ENCODE results near the gene RILPL2.
"Not testable (repeated sequence)": the region's sequence is repeated elsewhere in the genome, so short reads cannot be mapped to it uniquely, and the experiment has no call there.

Gene RILPL2, protein sequence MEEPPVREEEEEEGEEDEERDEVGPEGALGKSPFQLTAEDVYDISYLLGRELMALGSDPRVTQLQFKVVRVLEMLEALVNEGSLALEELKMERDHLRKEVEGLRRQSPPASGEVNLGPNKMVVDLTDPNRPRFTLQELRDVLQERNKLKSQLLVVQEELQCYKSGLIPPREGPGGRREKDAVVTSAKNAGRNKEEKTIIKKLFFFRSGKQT

DNA sequence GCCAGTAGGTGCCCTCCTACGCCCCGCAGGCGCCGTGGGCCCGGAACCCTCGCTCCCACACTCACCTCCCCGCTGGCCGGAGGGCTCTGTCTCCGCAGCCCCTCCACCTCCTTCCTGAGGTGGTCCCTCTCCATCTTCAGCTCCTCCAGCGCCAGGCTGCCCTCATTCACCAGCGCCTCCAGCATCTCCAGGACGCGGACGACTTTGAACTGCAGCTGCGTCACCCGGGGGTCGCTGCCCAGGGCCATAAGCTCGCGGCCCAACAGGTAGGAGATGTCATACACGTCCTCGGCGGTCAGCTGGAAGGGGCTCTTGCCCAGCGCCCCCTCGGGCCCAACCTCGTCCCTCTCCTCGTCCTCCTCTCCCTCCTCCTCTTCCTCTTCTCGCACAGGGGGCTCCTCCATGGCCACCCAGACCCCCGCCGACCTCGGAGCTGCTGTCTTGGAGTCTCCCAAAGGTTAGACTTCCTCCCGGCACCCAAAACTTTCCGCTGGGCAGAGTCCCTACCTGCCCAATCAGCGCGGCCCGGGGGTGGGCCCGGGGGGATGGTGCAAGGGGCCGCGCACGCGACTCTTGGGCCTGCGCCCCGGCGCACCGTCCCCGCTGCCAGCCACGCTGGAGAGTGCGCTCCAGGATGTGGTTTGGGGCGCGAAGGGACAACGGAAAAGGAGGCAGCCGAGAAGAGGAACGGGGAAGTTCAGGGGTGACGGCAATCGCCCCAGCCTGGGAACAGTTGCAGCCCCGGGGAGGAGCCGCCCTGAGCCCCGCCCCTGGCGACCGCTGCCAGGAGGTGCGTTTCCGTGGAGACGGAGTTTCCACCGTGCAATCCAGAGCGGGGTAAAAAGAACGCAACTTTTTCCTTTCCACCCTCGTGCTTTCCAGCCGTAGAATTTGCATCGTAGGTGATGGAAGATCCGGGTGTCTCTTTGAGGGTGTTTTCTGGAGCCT lies at the start of gene RILPL2:
Gene RILPL2, minus strand, starts transcription at position 668 of the 948 bp plus-strand sequence. Its CDS starts 264 bp downstream, at position 404.
- DNase-seq: peak; percentile 93

GRCh38 chr12:123485756-123486155 lies 49.3 kb upstream of the RILPL2 start:
- no peak for DNase-seq

- no peak for DNase-seq
These were observed 47.2 kb upstream of the RILPL2 start for GRCh38 chr12:123483602-123484248.

GRCh38 chr12:123482876-123483275 lies 46.4 kb upstream of the RILPL2 start:
- DNase-seq: no peak

GRCh38 chr12:123481251-123481650 lies 44.8 kb upstream of the RILPL2 start:
- DNase-seq: not testable (repeated sequence)

DNA sequence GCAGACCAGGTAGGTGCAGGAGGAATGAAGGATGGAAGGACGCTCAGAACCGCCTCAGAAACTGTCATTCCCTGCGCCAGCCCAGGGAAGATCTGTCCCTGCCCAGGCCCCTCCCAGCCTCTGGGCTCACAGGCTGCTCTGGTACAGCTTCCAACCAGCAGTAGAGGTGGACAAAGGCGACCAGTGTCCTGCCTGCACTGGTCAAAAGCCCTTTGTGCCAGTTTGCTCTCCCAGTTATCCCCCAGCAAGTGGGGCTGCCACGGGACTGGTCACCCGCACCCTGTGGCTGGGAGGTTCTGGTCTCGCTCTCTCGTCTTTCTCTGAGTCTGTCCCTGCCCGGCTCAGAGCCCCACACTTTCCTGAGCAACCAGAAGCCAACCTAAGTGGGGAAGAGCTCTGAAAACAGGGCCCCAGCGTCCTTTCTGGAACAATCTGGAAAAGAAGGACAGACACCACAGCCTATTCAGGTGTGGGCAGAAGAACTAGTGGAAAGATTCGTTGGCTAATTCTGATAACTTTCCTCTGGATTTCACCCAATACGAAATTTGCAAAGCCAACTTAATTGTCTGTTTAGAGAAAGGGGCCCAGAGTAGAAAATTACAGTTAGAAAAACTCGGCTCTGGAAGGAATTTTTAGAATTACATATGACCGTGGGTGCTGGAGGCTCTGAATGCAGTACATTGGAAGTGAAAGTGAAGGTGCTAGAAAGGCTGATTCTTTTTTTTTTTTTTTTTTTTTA lies 43.1 kb upstream of the RILPL2 start:
- no peak for DNase-seq

DNA sequence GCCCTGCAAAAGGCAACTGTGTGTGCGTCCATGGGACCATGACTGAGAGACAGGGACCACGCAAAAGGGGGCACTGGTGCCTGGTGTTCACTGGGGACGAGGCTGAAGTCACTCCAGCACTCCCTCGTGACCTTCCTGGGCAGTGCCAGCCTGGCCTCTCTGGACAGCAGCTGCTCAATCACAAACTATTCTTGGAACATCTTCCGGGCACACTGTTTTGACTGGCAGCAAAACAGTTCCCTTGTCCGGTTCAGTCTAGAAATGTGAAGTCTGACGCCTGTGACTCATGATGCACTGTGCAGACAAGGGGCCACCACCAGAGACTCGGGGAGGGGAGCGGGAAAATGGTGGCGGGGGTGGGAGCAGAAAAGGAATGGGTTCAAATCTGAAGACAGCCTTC lies 42.3 kb upstream of the RILPL2 start:
- no peak for DNase-seq

GRCh38 chr12:123478069-123478468 lies 41.6 kb upstream of the RILPL2 start:
- no peak for DNase-seq

DNA sequence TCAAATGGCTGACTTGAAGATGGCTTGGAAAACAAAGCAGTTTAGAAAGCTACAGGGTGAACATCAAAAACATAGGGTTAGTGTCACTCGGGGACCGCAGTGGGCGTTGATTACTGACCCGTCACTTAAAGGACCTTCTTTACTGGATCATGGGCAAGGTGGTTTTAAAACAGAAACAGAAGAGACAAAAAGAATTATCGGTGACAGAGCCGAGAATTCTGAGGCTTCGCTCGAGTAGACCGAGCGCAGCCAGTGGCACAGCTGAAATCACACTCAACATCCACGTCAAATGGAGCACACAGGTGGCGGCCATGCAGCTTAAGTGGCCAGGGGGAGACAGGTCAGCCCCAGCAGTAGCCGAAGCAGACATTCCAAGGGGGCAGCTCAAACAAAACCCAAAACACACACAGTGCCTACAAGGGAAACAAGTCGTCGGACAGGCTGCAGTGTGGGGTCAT lies 38.8 kb upstream of the RILPL2 start:
- no peak for DNase-seq

DNA sequence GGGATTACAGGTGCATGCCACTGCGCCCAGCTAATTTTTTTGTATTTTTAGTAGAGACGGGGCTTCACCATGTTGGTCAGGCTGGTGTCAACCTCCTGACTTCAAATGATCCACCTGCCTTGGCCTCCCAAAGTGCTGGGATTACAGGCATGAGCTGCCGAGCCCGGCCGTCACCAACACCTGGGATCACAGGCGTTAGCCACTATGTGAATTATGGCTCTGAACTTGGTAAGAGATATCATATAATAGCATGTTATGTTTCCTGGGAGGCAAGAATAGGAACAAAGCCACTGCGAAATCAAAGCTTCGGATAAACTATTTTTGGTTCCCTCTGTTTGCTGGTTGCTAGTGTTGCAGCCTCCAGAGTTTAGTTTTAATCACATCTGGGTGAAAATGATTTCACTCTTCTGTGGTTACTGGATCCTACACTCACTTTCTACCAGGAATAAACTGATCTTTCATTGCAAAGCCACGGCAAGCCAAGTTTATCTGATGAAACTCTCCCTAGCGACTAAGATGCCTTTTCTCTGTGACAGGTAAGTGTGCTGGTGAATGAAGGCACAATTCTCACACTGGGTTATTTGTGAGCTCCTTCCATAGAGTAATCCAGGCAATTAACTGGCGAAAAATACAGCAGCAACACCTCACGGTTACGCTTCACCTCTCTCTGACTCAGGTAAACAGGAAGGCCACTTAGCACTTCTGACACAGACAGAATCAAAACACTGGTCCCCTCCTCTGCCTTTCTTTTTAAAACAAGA lies 38.2 kb upstream of the RILPL2 start:
- DNase-seq: no peak

DNA sequence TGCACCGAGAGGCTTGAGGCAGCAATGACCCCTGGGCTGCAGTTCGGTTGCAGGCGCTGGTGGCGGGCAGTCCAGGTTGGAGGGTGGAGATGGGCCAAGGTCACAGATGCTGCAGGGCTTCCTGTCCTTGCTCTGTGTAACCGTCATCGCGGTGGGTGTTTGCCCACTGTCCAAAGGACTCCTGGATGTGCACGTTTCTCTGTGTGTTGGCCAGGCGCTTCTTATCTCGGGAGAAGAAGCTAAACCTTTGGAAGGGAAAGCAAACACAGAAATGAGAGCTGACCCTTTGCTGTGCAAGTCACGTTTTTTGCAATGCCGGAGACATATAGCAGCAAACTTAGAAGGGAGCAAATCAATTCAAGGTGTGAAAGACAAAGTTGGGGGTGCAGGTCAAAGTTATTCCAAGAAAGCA lies 36.0 kb upstream of the RILPL2 start:
- no peak for DNase-seq

DNA sequence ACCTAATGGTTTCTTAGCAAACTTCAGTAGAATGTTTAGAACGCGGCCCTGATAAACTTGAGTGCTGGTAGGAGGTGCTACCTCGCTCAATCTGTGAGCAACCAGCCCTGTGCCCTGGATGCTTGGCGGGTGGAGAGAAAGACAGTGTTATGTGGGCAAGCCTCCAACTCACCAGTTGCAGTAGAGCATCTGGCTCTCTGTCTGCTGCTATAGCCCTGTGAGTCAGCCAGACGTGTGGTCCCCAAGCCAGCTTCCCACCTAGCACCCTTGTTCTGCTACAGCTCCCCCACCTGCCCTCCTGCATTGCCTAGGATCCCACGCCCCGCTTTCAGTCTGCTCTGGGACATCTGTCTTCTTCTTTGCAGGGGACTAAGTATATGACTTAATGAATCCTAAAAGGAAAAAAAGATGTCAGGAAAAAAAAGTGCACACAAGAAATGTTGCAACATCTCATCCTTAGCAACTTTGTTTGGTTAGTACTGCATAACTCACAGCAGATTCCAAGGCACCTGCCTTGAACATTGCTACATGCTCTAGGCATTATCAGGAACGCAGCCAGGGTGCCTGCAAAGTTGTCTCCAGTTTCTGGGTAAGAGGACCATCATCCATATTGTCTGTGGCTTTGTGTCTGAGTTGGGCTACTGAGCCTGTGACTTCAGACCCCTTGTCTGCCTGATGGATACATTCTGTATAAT lies 35.0 kb upstream of the RILPL2 start:
- no peak for DNase-seq

- no peak for DNase-seq
These were observed 33.5 kb upstream of the RILPL2 start for GRCh38 chr12:123469978-123470377.

DNA sequence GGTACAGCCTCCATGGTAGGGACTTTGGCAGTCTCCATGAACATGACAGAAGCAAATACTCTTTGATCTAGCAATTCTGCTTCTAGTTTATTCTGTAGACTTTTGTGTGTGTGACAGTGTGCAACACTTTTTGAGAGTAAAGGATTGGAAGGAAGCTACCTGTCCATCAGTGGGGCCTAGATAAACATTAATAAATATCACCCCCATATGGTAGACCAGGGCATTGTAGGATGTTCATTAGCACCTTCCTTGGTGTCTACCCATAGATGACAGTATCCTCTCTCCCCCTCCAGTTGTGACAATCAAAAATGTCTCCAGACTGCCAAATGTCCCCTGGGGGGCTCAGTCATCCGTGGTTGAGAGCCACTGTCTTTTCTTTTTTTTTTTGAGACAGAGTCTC lies 32.3 kb upstream of the RILPL2 start:
- no peak for DNase-seq

GRCh38 chr12:123465084-123465483 lies 28.6 kb upstream of the RILPL2 start:
- DNase-seq: no peak

DNA sequence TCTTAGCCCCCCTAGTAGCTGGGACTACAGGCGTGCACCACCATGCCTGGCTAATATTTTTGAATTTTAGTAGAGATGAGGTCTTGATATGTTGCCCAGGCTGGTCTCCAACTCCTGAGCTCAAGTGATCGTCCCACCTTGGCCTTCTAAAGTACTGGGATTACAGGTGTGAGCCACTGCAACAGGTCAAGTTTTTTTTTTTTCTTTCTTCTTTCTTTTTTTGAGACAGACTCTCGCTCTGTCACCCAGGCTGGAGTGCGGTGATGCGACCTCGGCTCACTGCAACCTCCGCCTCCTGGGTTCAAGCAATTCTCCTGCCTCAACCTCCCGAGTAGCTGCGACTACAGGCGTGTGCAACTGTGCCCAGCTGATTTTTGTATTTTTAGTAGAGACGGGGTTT lies 26.7 kb upstream of the RILPL2 start:
- not testable (repeated sequence) for DNase-seq

DNA sequence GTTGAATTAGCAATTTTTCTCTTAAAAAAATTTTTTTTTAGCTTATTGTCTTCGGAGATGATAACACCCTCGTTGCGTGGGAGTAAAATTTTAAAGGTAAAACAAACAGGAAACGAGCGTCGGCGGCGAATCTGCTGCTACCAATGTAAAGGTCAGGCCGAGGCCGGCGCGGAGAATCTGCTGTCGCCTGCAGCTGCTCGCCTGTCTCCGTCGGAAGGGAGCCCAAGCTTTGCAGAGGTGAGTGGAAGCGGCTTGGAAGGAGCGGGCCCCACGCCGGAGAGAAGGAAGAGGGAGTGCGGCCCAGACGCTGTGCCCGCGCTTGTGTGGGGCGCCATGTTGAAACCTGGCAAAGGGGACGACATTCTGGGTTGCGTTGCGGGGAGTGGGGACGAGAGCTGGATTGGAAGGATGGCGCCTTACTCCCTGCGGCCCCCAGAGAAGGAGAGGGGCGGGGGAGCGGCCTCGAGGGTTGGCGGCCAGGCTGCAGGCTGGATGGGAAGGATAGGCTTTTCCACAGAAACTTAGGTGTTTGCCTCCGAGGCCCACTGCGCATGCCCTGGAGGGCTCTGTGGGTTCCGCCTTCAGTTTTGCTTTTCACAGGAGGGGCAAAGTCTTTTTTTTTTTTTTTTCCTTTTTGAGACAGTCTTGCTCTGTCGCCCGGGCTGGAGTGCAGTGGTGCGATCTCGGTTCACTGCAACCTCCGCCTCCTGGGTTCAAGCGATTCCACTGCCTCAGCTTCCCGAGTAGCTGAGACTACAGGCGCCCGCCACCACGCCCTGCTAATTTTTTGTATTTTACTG lies 21.7 kb upstream of the RILPL2 start, which contains the start of gene SNRNP35:
Gene SNRNP35, plus strand, starts transcription at position 160 of the 800 bp plus-strand sequence. CDS start 7,402 bp downstream, outside the sequence.
- DNase-seq: peak; percentile 87

DNA sequence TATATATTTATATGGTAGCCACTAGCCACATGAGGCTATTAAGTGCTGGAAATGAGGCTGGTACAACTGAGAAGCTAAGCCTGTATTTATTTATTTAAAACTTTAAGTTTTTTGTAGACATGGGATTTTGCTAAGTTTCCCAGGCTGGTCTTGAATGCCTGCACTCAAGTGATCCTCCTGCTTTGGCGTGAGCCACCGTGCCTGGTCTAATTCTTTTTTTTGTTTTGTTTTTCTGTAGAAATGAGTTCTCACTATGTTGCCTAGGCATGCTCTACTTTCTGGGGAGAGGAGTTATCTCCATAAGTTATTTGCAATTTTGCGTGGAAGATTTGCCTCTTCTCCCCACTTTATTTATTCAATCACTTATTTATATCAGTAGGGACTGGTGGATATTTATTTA lies 16.7 kb upstream of the RILPL2 start:
- no peak for DNase-seq

DNA sequence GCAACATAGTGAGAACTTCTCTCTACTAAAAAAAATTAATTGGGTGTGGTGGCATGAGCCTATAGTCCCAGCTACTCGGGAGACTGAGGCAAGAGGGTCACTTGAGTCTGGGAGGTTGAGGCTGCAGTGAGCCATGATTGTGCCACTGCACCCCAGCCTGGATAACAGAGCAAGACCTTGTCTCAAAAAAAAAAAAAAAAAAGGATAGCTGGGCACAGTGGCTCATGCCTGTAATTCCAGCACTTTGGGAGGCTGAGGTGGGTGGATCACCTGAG lies 15.7 kb upstream of the RILPL2 start:
- not testable (repeated sequence) for DNase-seq

GRCh38 chr12:123450636-123451035 lies 14.2 kb upstream of the RILPL2 start:
- no peak for DNase-seq

DNA sequence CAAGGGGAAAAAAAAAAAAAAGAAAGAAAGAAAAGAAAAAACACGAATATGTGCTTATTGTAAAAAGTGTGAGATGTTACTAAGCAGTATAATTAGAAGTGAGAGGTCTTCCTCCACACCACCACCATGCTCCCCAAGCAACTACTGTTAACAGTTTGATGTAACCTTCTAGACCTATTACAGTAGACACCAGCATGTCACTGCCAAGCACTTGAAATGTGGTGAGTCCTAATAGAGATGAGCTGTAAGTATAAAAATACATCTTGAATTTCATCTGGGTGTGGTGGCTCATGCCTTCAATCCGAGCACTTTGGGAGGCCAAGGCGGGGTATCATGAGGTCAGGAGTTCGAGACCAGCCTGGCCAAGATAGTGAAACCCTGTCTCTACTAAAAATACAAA lies 13.4 kb upstream of the RILPL2 start:
- DNase-seq: no peak

Data from CD4-positive, alpha-beta T cell treated with Interleukin-15 for 1 hour (primary cell).